ENCODE data around the gene CAVIN1.
A peak's percentile ranks its signal among the peaks of the same experiment; 100 is the strongest.
"Not testable (repeated sequence)": the region's sequence is repeated elsewhere in the genome, so short reads cannot be mapped to it uniquely, and the experiment has no call there.

Gene CAVIN1

GRCh38 chr17:42405963-42406495, 17.0 kb downstream of the CAVIN1 start:
- DNase-seq (ENCODE audit: low read depth, low spot score) = no peak

GRCh38 chr17:42405076-42405475, 18.0 kb downstream of the CAVIN1 start:
- DNase-seq (ENCODE audit: low read depth, low spot score) = no peak

GRCh38 chr17:42404326-42405055, 18.6 kb downstream of the CAVIN1 start:
- DNase-seq (ENCODE audit: low read depth, low spot score) = no peak

- DNase-seq (ENCODE audit: low read depth, low spot score) = no peak
These were observed 19.9 kb downstream of the CAVIN1 start for GRCh38 chr17:42403150-42403549.

GRCh38 chr17:42402117-42402516, 20.9 kb downstream of the CAVIN1 start:
- no peak for DNase-seq (ENCODE audit: low read depth, low spot score)

- not testable (repeated sequence) for DNase-seq (ENCODE audit: low read depth, low spot score)
These were observed 22.1 kb downstream of the CAVIN1 start for GRCh38 chr17:42400844-42401375.

GRCh38 chr17:42399948-42400843, 22.9 kb downstream of the CAVIN1 start:
- no peak for DNase-seq (ENCODE audit: low read depth, low spot score)

GRCh38 chr17:42399121-42399520, 23.9 kb downstream of the CAVIN1 start:
- DNase-seq (ENCODE audit: low read depth, low spot score) = no peak

GRCh38 chr17:42395601-42396000, 27.5 kb downstream of the CAVIN1 start:
- not testable (repeated sequence) for DNase-seq (ENCODE audit: low read depth, low spot score)

GRCh38 chr17:42394838-42395237, 28.2 kb downstream of the CAVIN1 start:
- DNase-seq (ENCODE audit: low read depth, low spot score) = no peak

- no peak for DNase-seq (ENCODE audit: low read depth, low spot score)
These were observed 30.2 kb downstream of the CAVIN1 start for GRCh38 chr17:42392692-42393415.

GRCh38 chr17:42391439-42391838, 31.6 kb downstream of the CAVIN1 start:
- not testable (repeated sequence) for DNase-seq (ENCODE audit: low read depth, low spot score)

- no peak for DNase-seq (ENCODE audit: low read depth, low spot score)
These were observed 33.2 kb downstream of the CAVIN1 start for GRCh38 chr17:42389899-42390298.

GRCh38 chr17:42389135-42389417, 34.0 kb downstream of the CAVIN1 start:
- no peak for DNase-seq (ENCODE audit: low read depth, low spot score)

GRCh38 chr17:42388381-42389134, 34.5 kb downstream of the CAVIN1 start, which contains the start of gene STAT3:
STAT3 (minus strand) TSS chr17:42388442; CDS start chr17:42348516, 39,926 bp downstream.
- peak; percentile 99 for DNase-seq (ENCODE audit: low read depth, low spot score)

GRCh38 chr17:42387661-42388380, 35.2 kb downstream of the CAVIN1 start:
- DNase-seq (ENCODE audit: low read depth, low spot score) = no peak

GRCh38 chr17:42386777-42387657, 36.0 kb downstream of the CAVIN1 start:
- DNase-seq (ENCODE audit: low read depth, low spot score) = no peak

- DNase-seq (ENCODE audit: low read depth, low spot score) = no peak
These were observed 41.2 kb downstream of the CAVIN1 start for GRCh38 chr17:42381898-42382297.

- no peak for DNase-seq (ENCODE audit: low read depth, low spot score)
These were observed 42.1 kb downstream of the CAVIN1 start for GRCh38 chr17:42380935-42381334.

All from smooth muscle cell of the brain vasculature (primary cell).